HuH-7.5 (cell line): Measurements from ENCODE around the gene DENND1B.

Experiments used
- DNase-seq: peaks from one replicate; pipeline ENCODE4 v3.0.0; 2011; ENCODE audit warnings: low spot score

The DENND1B gene

DNA sequence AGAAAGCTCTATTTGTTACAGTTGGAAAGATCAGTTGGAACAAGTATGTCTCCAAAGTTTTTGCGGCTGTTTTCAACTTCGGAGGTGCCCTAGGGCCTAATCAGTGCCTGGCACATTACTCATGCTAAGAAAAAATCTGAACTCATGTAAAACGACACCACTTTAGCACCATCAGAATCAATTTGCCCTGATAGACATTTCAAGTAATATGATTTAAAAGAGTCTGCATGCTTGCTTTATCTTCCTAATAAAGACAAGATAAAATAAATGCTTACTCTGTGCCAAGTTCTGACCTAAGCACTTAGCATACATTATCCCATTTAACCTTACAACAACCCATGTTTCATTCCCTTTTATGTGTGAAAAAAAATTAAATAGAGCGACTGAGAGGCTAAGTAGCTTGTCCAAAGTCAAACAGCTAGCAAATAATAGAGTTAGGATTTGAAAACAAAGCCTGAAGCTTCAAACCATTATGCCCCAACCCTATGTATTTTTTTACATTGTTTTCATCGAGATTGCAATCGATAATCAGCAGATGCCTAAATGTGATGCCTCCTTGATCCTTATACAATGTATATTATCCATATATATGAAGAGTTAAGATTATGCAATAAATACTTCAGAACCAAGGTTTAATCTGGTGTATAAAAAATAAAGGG lies 91.3 kb downstream of the DENND1B start:
- DNase-seq, result no peak

GRCh38 chr1:197683280-197683679 lies 92.0 kb downstream of the DENND1B start:
- no peak for DNase-seq

DNA sequence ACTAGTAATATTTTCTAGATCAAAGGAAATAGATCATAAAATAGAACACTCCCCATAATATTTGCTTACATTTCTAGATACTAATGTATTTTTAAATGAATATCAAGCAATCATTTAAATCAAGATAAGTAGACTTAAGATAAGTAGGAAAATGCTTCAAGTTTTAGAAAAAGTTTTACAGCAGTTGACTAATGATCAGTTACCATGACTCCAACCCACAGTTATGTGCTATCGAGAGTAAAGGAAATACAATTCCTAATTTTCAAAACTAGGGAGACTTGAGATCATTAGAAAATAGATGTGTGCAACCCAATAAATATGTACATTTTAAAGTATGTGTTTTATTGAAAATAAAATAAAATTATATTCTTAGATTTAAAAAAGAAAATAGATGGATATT lies 95.0 kb downstream of the DENND1B start:
- DNase-seq, result no peak

DNA sequence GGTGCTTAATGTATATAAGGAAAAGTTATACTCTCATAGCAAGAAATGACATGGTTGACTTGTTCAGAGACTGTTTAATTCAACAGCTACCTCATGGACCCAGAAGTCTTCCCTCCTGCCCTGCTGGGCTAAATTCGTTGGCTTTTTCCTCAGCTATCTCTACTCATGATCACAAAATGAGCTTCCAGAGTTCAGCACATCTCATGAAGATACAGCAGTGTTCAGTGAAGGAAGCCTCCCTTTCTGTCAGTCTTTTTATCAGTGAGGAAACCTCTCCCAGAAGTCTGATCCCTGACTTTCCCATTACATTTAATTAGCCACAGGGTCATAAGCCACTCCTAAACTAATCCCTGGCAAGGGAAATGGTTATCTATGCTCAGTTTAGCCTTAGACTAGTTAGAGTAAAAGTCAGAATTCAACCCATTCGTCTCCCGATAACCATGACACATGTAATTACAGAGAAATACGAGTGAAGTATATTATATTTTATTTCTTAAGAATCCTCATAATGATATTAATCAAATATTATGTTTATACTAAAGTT lies 97.5 kb downstream of the DENND1B start:
- DNase-seq, result no peak

- DNase-seq, result no peak
Measured at GRCh38 chr1:197677313-197677712, 98.0 kb downstream of the DENND1B start.

- DNase-seq, result no peak
Measured at GRCh38 chr1:197675583-197676208, 99.6 kb downstream of the DENND1B start.

DNA sequence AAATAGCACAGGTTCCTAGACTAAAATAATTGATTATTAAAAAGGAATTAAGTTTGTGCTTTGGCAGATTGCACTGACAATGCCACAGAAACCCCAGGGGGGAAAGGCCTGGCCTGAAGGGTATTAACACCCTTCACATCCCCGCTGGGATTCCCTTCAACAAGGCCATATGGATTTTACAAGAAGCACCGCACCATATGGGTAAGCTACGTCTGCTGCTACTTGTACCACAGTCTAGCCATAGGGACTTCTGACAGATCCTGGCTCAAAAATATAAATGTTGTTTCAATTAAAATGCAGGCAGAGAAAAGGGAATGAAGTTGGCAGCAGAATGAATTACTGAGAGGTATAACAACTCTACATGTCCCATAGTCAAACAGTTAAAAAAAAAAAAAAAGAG lies 101.0 kb downstream of the DENND1B start:
- DNase-seq, result no peak

GRCh38 chr1:197673292-197673691 lies 102.0 kb downstream of the DENND1B start:
- no peak for DNase-seq

DNA sequence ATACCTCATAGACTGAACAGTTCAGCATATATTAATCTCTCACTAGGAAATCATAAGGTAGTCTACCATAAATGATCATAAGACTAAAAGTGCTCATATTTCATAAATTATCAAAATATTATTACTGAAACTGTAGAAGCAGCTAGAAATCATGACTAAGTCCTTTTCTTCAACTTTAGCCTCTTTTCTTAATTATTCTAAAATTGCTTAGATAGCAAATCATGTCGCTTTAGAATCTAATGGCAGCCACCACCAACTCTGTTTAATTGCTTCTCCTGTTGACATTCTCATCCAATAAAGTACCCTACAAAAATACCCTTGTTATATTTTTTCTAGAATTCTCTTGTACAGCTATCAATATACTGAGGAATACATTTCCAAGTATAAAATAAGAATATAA lies 102.9 kb downstream of the DENND1B start:
- DNase-seq, result no peak

- no peak for DNase-seq
Measured at GRCh38 chr1:197671920-197672319, 103.4 kb downstream of the DENND1B start.

DNA sequence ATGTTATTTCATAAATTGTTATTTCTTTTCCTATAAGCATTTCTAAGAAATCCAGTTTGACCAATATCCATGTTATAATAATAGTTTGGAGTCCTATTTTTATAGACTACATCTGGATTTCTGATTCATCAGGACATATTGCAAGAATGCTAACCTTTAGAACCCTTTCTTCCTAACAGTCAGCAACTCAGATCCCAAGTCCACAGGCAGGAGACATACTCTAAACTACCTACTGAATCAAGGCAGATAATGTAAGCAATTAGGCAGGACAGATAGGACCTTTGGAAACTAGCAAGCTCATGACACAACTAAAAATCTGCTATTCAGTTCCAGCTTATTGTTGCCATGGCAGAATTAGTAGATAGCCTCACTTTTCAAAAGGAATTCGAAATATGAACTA lies 104.1 kb downstream of the DENND1B start:
- DNase-seq, result no peak

DNA sequence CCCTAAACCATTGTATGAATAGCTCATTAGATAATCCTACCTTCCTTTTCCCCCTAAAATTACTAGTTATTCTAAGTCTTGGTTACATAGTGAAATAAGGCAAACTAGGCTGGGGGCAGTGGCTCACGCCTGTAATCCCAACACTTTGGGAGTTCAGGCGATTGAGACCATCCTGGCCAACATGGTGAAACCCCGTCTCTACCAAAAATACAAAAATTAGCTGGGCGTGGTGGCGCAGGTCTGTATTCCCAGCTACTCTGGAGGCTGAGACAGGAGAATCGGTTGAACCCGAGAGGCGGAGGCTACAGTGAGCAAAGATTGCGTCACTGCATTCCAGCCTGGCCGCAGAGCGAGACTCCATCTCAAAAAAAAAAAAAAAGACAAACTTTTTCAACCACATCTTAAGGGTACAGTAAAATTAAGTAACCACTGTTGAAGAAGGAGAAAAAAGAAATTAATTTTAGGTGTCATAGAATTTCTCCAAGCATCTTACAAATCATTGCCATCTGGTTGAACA lies 108.5 kb downstream of the DENND1B start:
- no peak for DNase-seq

DNA sequence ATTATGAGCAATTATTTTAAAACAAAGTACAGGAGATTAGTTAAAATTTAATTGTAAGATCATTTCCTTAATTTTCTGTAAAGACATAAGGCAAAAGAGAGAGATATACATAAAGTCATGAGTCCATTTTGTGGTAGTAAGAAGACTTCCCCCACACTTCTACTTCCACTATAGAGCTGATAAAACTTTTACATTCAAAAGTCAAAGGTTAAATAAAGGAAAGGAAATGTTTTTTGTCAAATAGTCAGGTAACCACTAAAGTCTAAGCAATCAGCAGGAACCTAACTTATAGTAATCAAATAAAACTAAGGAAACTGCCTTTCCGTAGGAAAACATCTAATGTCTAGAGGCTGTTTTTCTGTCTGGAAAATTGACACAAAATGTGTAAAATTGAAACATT lies 110.9 kb downstream of the DENND1B start:
- DNase-seq, result no peak

GRCh38 chr1:197663162-197663953 lies 111.9 kb downstream of the DENND1B start:
- no peak for DNase-seq

GRCh38 chr1:197660389-197660788 lies 114.9 kb downstream of the DENND1B start:
- no peak for DNase-seq

- DNase-seq, result no peak
Measured at GRCh38 chr1:197659171-197659570, 116.1 kb downstream of the DENND1B start.

GRCh38 chr1:197649188-197649587 lies 126.1 kb downstream of the DENND1B start:
- no peak for DNase-seq

- no peak for DNase-seq
Measured at GRCh38 chr1:197638316-197638715, 137.0 kb downstream of the DENND1B start.

DNA sequence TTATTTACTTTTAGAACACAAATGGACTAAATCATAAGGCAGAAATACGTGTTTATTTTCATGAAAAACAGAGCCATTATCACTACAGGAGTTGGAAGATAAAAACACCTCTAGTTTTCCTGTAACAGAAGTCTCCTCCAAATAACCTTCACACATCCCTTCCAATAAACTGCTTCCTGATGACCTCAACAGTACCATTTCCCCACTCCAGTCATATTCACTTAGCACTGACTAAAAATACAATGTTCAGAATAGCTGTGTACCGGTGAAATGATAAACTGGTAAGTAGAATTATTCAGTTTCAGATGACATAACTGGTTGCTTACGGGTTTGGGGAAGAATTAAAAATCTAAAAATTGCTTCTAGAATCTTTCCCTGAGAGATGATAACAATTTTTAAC lies 137.9 kb downstream of the DENND1B start:
- no peak for DNase-seq

DNA sequence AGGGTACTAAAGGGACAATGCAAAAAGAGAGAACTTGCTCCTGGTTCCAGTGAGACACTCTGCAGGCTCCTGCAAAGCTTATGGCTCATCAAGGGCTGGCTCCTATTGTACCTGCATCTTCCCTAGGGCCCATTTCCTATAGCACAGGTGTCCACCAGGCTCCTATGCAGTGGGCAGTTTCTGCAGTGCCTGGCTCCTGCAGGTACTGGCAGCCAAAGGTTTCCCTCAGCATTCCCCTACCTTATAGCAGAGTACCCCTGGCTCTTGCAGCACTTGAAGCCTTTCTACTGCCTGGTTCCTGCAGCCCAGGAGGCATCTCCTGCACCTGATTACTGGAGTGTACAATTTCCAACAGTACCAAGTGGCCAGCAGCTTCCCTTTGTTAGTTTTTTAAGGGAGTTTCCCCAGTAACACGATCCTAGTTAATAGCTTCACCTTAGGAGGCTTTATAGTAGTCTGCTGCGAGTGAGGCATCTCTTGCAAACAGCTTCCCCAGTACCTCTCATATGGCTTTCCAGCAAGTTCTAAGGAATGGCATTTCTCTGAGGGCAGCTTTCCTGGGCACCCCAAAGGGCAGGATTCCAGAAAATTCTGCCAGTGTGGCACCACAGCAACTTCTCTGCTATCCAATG lies 141.7 kb downstream of the DENND1B start:
- DNase-seq, result no peak

DNA sequence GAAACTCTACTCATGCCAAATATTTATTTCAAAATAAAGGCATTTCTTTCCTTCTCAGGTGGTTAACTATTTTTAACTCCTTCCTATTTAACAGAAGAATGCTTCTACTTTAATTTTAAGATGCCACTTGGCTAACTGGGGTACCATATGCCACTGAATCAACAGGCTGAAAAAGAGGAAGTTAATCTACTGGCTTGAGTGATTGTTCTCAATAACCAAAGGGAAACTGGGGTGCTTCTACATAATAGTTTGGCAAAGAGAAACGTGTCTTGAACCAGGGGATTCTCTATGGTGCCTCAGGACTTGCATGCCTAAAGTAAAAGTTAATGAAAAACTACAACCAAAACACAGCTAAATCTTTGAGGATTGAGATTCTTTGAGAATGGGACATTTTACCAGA lies 142.6 kb downstream of the DENND1B start:
- DNase-seq, result no peak

DNA sequence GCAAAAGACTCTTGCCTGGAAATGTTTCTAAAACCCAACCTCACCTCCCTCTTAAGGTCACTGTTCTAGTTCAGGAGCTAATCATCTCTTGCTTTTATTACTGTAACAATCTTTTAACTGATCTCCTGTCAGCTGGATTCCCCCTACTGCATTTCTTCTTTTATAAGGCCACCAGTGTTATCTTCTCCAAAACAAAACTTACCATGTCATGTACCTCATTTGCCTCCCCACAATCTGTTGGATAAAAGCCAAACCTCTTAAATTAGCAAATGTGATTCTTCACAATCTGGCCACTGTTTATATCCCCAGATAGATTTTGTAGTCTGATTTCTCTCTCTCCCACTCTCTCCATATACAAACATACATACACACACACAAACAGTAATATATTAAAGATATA lies 143.3 kb downstream of the DENND1B start:
- DNase-seq, result no peak
